GM12878 (cell line): ENCODE results near the gene MRPL54.

Experiments used
- STAT1 ChIP-seq: fragments of 450-650 bp; conservative IDR thresholded peaks from 2 replicates; pipeline ENCODE4 v1.6.1; 2014; ENCODE audit warnings: antibody characterized with exemption, mild to moderate bottlenecking
- TF ChIP-seq, protein P1 (sequence below), 3 experiments: IDR thresholded peaks in 2 of 3; conservative IDR thresholded peaks in 1 of 3; 2 replicates each; pipeline ENCODE4 v1.5.1; 2011; ENCODE audit warnings: low read depth in 3 of 3, low read length in 3 of 3, mild to moderate bottlenecking in 3 of 3, control low read depth in 2 of 3, moderate library complexity in 2 of 3, inconsistent platforms in 1 of 3, mixed read lengths in 1 of 3; ENCODE audit not compliant: control insufficient read depth in 2 of 3, insufficient read depth in 1 of 3; ENCODE audit errors: extremely low read depth in 1 of 3
- TF ChIP-seq, protein P2 (sequence below): IDR thresholded peaks from 2 replicates; pipeline ENCODE4 v1.6.1; 2011; ENCODE audit warnings: mild to moderate bottlenecking, low read depth, low read length, moderate library complexity; ENCODE audit not compliant: insufficient replicate concordance

DNA sequence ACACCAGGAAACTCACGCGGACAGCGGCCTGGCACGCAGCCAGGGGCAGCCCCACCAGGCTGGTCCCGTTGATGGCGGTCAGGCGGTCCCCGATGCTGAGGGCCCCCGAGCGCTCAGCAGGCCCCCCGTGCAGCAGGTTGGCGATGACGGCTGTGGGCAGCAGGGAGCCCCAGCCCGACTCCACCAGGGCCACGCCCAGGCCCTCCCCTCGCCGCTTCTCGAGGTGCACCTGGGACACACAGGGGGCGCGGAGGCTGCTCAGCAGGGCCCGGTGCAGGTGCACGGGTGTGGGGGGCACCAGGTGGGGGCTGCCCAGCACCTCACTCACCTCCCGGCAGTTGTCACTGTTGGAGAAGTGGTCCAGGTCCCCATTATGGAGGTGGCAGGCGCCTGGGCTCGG lies 10.0 kb upstream of the MRPL54 start:
- TF ChIP-seq, protein P1, sequence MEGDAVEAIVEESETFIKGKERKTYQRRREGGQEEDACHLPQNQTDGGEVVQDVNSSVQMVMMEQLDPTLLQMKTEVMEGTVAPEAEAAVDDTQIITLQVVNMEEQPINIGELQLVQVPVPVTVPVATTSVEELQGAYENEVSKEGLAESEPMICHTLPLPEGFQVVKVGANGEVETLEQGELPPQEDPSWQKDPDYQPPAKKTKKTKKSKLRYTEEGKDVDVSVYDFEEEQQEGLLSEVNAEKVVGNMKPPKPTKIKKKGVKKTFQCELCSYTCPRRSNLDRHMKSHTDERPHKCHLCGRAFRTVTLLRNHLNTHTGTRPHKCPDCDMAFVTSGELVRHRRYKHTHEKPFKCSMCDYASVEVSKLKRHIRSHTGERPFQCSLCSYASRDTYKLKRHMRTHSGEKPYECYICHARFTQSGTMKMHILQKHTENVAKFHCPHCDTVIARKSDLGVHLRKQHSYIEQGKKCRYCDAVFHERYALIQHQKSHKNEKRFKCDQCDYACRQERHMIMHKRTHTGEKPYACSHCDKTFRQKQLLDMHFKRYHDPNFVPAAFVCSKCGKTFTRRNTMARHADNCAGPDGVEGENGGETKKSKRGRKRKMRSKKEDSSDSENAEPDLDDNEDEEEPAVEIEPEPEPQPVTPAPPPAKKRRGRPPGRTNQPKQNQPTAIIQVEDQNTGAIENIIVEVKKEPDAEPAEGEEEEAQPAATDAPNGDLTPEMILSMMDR (IDR thresholded peaks at IDR 0.05 in 2 of 3, conservative IDR thresholded peaks at IDR 0.05 in 1 of 3; ENCODE audit: control insufficient read depth in 2 of 3, extremely low read depth in 1 of 3, insufficient read depth in 1 of 3, low read depth in 3 of 3, low read length in 3 of 3) = no peak
- TF ChIP-seq STAT1 = no peak
- TF ChIP-seq, protein P2, sequence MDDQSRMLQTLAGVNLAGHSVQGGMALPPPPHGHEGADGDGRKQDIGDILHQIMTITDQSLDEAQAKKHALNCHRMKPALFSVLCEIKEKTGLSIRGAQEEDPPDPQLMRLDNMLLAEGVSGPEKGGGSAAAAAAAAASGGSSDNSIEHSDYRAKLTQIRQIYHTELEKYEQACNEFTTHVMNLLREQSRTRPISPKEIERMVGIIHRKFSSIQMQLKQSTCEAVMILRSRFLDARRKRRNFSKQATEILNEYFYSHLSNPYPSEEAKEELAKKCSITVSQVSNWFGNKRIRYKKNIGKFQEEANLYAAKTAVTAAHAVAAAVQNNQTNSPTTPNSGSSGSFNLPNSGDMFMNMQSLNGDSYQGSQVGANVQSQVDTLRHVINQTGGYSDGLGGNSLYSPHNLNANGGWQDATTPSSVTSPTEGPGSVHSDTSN = no peak
